Stomach (tissue), 4 donors: Measurements from ENCODE around the gene GRIA4.

ENCODE experiments used
- EP300 ChIP-seq: sonication (generic); formaldehyde crosslinking; IDR thresholded peaks from one replicate; pipeline ENCODE4 v1.6.1; 2017; ENCODE audit warnings: antibody characterized with exemption
- POLR2A ChIP-seq, 4 donors: fragments of 450-650 bp; IDR thresholded peaks; one replicate each; pipeline ENCODE4 v1.6.1; 2016; ENCODE audit warnings: antibody characterized with exemption in 4 of 4, control low read depth in 2 of 4, mild to moderate bottlenecking in 1 of 4, moderate library complexity in 1 of 4
- POLR2AphosphoS5 ChIP-seq, 3 donors: sonication (generic); formaldehyde crosslinking; IDR thresholded peaks; one replicate each; pipeline ENCODE4 v1.6.1; 2016; ENCODE audit warnings: antibody characterized with exemption in 3 of 3
- TF ChIP-seq, protein P1 (sequence below), 7 experiments: fragments of 450-650 bp in 4 of 7; fragments of 200-600 bp in 3 of 7; sonication (generic) in 3 of 7; IDR thresholded peaks; one replicate each; pipeline ENCODE4 v1.5.1; 2016 to 2019; ENCODE audit warnings: antibody characterized with exemption in 7 of 7, control low read depth in 2 of 7, mild to moderate bottlenecking in 1 of 7

DNA sequence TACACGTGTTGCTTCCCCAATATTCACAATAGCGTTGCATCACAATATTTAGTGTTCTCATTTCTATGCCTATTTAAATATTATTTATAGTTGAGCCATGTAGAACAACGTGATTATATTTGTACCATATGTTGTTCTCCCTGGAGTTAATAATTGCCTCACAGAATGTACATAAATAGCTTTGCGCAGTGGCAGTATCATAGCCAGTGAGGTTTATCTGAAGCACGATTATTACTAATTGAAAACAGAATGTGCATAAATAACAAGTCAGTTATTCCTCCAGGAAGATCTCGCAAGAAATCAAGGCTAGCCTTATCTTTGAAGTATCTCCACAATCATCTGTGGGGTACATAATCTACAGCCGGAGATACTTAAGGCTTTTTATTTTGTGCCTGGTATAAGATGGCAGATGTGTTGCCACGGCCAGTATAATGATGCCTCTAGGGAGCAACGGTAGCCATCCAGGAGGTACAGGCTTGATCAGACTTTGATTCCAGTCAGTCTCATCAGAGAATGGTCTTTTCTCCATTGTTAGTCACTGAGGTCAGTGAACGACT is 214.7 kb downstream of the GRIA4 start:
- TF ChIP-seq, protein P1, sequence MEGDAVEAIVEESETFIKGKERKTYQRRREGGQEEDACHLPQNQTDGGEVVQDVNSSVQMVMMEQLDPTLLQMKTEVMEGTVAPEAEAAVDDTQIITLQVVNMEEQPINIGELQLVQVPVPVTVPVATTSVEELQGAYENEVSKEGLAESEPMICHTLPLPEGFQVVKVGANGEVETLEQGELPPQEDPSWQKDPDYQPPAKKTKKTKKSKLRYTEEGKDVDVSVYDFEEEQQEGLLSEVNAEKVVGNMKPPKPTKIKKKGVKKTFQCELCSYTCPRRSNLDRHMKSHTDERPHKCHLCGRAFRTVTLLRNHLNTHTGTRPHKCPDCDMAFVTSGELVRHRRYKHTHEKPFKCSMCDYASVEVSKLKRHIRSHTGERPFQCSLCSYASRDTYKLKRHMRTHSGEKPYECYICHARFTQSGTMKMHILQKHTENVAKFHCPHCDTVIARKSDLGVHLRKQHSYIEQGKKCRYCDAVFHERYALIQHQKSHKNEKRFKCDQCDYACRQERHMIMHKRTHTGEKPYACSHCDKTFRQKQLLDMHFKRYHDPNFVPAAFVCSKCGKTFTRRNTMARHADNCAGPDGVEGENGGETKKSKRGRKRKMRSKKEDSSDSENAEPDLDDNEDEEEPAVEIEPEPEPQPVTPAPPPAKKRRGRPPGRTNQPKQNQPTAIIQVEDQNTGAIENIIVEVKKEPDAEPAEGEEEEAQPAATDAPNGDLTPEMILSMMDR (IDR thresholded peaks at IDR 0.05) = no peak
- TF ChIP-seq EP300 (no peak), POLR2A (IDR thresholded peaks at IDR 0.05) (no peak), POLR2AphosphoS5 (IDR thresholded peaks at IDR 0.05) (no peak)
